GM12892 (cell line): ENCODE measurements around the gene DLST.

Source experiments
- DNase-seq: peaks from one replicate; pipeline ENCODE4 v3.0.0; 2011; ENCODE audit not compliant: insufficient read length
- FAIRE-seq: peaks from 2 replicates; lab custom pipeline; 2011; peaks lifted over from hg19 to GRCh38; lab: Jason Lieb, UNC
- POLR2A ChIP-seq: IDR thresholded peaks from 2 replicates; pipeline ENCODE4 v1.6.1; 2011; ENCODE audit warnings: low read depth, low read length, control low read depth
- POLR2AphosphoS5 ChIP-seq: IDR thresholded peaks from 2 replicates; pipeline ENCODE4 v1.6.1; 2011; ENCODE audit warnings: low read depth, low read length, control low read depth
- TAF1 ChIP-seq: IDR thresholded peaks from 2 replicates; pipeline ENCODE4 v1.6.1; 2011; ENCODE audit warnings: low read depth, mild to moderate bottlenecking, control low read depth, low read length, borderline replicate concordance

DLST gene

GRCh38 chr14:74904635-74905503, 23.2 kb downstream of the DLST start:
- FAIRE-seq, result no peak
- TF ChIP-seq POLR2AphosphoS5, result no peak
- no peak; the same call in 1 of the 2 replicates for TF ChIP-seq POLR2A
- DNase-seq, result no peak

GRCh38 chr14:74905595-74906142, 24.0 kb downstream of the DLST start:
- DNase-seq (peak; percentile 72), FAIRE-seq (peak; percentile 9)
- TF ChIP-seq POLR2AphosphoS5 (peak; percentile 45; the same call in 1 of the 2 replicates), POLR2A (no peak)

GRCh38 chr14:74906925-74907521, 25.3 kb downstream of the DLST start:
- TF ChIP-seq POLR2AphosphoS5, result no peak
- no peak for TF ChIP-seq TAF1
- TF ChIP-seq POLR2A, result no peak
- DNase-seq, result no peak
- FAIRE-seq, result no peak

GRCh38 chr14:74907744-74908143, 26.0 kb downstream of the DLST start:
- no peak for DNase-seq
- TF ChIP-seq POLR2AphosphoS5 (no peak), POLR2A (no peak), TAF1 (no peak)
- FAIRE-seq, result no peak

- no peak for FAIRE-seq
- DNase-seq, result no peak
- no peak for TF ChIP-seq POLR2AphosphoS5
- TF ChIP-seq TAF1, result no peak
- no peak for TF ChIP-seq POLR2A
These were observed 27.2 kb downstream of the DLST start for GRCh38 chr14:74908861-74909341.

- no peak for TF ChIP-seq POLR2A
- no peak for TF ChIP-seq POLR2AphosphoS5
- no peak for TF ChIP-seq TAF1
- DNase-seq (no peak), FAIRE-seq (no peak)
These were observed 27.8 kb downstream of the DLST start for GRCh38 chr14:74909501-74909900.

GRCh38 chr14:74909911-74910310, 28.2 kb downstream of the DLST start:
- no peak for TF ChIP-seq POLR2AphosphoS5
- TF ChIP-seq TAF1, result no peak
- no peak for TF ChIP-seq POLR2A
- FAIRE-seq (no peak), DNase-seq (no peak)

- TF ChIP-seq TAF1 (no peak), POLR2A (no peak), POLR2AphosphoS5 (no peak)
These were observed 28.8 kb downstream of the DLST start for GRCh38 chr14:74910556-74910955.

GRCh38 chr14:74911221-74911620, 29.5 kb downstream of the DLST start:
- DNase-seq, result no peak
- TF ChIP-seq POLR2AphosphoS5 (no peak), POLR2A (no peak), TAF1 (no peak)
- peak; percentile 21 for FAIRE-seq

More at GRCh38 chr14:74910556-74910955, 28.8 kb downstream of the DLST start:
- no peak for FAIRE-seq
- DNase-seq, result no peak

- DNase-seq, result no peak
- FAIRE-seq, result no peak
- TF ChIP-seq TAF1 (no peak), POLR2A (no peak), POLR2AphosphoS5 (no peak)
These were observed 30.0 kb downstream of the DLST start for GRCh38 chr14:74911704-74912103.

GRCh38 chr14:74912111-74912510, 30.4 kb downstream of the DLST start:
- no peak for FAIRE-seq
- TF ChIP-seq TAF1 (no peak), POLR2A (no peak), POLR2AphosphoS5 (no peak)
- no peak for DNase-seq

- no peak for DNase-seq
- no peak for FAIRE-seq
- TF ChIP-seq POLR2A (no peak), TAF1 (no peak), POLR2AphosphoS5 (no peak)
These were observed 31.1 kb downstream of the DLST start for GRCh38 chr14:74912801-74913200.
